ENCODE measurements around the gene PROSER1. TPM values are rescaled to one million over a fixed set of nuclear protein-coding genes. Genes with fewer than 3 reads are reported as not detected.

Gene PROSER1
- total RNA-seq, 4 donors from 2014 or later = 20.6 to 31.3 (median 21.4) TPM

- 30 to 32% methylated on average over 2 of the region's 2 CpGs for WGBS, 2 donors
- no peak for DNase-seq (ENCODE audit: low spot score in 2 of 2)
- intact Hi-C loops (cut with DNase I; ENCODE audit: low total_unique reads) = loop anchor here (5.0 kb wide), 1 partner anchor 1443 kb away; no protein-coding TSS in a partner anchor
- H3K4me3 ChIP-seq (ENCODE audit: low read depth, poor library complexity, severe bottlenecking) = no peak overlapping the region
- TF ChIP-seq POLR2A (IDR thresholded peaks at IDR 0.05) (no peak), CTCF (IDR thresholded peaks at IDR 0.05) (no peak)
Observed at GRCh38 chr13:38980750-38981078, 57.2 kb downstream of the PROSER1 start.

GRCh38 chr13:38979891-38980749, 57.8 kb downstream of the PROSER1 start:
- intact Hi-C loops (cut with DNase I; ENCODE audit: low total_unique reads) = loop anchor here (5.0 kb wide), 1 partner anchor 1443 kb away; no protein-coding TSS in a partner anchor

GRCh38 chr13:38970380-38971051, 67.4 kb downstream of the PROSER1 start:
- TF ChIP-seq POLR2A (IDR thresholded peaks at IDR 0.05) = no peak
- no peak for TF ChIP-seq CTCF (IDR thresholded peaks at IDR 0.05)
- no peak for DNase-seq (ENCODE audit: low spot score in 2 of 2)
- no peak overlapping the region for H3K4me3 ChIP-seq (ENCODE audit: low read depth, poor library complexity, severe bottlenecking)
- intact Hi-C loops (cut with DNase I; ENCODE audit: low total_unique reads) = no loop called here
- 80 to 86% methylated on average over 4 of the region's 4 CpGs for WGBS, 2 donors

More at GRCh38 chr13:38979891-38980749, 57.8 kb downstream of the PROSER1 start:
- TF ChIP-seq POLR2A (IDR thresholded peaks at IDR 0.05) (no peak), CTCF (IDR thresholded peaks at IDR 0.05) (no peak)
- 44 to 50% methylated on average over 9 of the region's 9 CpGs for WGBS, 2 donors
- H3K4me3 ChIP-seq (ENCODE audit: low read depth, poor library complexity, severe bottlenecking) = no peak overlapping the region
- no peak for DNase-seq (ENCODE audit: low spot score in 2 of 2)

GRCh38 chr13:38969187-38969586, 68.7 kb downstream of the PROSER1 start:
- WGBS, 2 donors = 64 to 79% methylated on average over 2 of the region's 2 CpGs
- DNase-seq (ENCODE audit: low spot score in 2 of 2) = no peak
- TF ChIP-seq POLR2A (IDR thresholded peaks at IDR 0.05) (no peak), CTCF (IDR thresholded peaks at IDR 0.05) (no peak)
- intact Hi-C loops (cut with DNase I; ENCODE audit: low total_unique reads) = no loop called here
- H3K4me3 ChIP-seq (ENCODE audit: low read depth, poor library complexity, severe bottlenecking) = no peak overlapping the region

GRCh38 chr13:38967446-38967845, 70.4 kb downstream of the PROSER1 start:
- 41 to 51% methylated on average over 2 of the region's 2 CpGs for WGBS, 2 donors
- TF ChIP-seq POLR2A (IDR thresholded peaks at IDR 0.05) (no peak), CTCF (IDR thresholded peaks at IDR 0.05) (no peak)
- intact Hi-C loops (cut with DNase I; ENCODE audit: low total_unique reads) = no loop called here
- no peak for DNase-seq (ENCODE audit: low spot score in 2 of 2)
- H3K4me3 ChIP-seq (ENCODE audit: low read depth, poor library complexity, severe bottlenecking) = no peak overlapping the region

All from lower leg skin (tissue), 4 donors.